Measurements from ENCODE around the gene GRIP2.

- TF ChIP-seq, protein P1, sequence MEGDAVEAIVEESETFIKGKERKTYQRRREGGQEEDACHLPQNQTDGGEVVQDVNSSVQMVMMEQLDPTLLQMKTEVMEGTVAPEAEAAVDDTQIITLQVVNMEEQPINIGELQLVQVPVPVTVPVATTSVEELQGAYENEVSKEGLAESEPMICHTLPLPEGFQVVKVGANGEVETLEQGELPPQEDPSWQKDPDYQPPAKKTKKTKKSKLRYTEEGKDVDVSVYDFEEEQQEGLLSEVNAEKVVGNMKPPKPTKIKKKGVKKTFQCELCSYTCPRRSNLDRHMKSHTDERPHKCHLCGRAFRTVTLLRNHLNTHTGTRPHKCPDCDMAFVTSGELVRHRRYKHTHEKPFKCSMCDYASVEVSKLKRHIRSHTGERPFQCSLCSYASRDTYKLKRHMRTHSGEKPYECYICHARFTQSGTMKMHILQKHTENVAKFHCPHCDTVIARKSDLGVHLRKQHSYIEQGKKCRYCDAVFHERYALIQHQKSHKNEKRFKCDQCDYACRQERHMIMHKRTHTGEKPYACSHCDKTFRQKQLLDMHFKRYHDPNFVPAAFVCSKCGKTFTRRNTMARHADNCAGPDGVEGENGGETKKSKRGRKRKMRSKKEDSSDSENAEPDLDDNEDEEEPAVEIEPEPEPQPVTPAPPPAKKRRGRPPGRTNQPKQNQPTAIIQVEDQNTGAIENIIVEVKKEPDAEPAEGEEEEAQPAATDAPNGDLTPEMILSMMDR (IDR thresholded peaks at IDR 0.05) = no peak
- TF ChIP-seq EZH2phosphoT487 (IDR thresholded peaks at IDR 0.05) = no peak
These were observed 26.4 kb downstream of the GRIP2 start for GRCh38 chr3:14513566-14514322.
